ENCODE measurements around the gene MAST4. TPM values are rescaled to one million over a fixed set of nuclear protein-coding genes. Genes with fewer than 3 reads are reported as not detected.

MAST4 gene
- total RNA-seq, 2 donors from 2014 or later: 30.5 to 47.8 TPM

DNA sequence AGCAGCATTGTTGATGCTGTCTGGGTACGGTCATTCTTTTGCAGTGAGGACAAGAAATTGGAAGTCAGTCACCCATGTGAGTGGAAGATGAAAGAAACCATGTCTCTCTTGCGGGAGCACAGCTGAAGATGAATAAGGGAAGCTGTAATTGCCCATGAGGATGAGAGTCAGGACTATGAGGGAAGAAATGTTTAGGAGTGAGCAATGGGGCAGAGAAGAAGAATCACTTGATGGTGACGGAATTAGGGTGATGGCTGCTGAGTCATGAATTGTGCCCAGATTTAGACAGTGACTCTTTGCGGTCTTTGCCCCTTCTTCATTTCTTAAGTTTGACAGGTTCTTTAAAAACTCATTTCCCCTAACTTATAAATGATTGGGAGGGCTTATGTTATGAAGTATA lies 183.3 kb downstream of the MAST4 start:
- TF ChIP-seq, protein P1, sequence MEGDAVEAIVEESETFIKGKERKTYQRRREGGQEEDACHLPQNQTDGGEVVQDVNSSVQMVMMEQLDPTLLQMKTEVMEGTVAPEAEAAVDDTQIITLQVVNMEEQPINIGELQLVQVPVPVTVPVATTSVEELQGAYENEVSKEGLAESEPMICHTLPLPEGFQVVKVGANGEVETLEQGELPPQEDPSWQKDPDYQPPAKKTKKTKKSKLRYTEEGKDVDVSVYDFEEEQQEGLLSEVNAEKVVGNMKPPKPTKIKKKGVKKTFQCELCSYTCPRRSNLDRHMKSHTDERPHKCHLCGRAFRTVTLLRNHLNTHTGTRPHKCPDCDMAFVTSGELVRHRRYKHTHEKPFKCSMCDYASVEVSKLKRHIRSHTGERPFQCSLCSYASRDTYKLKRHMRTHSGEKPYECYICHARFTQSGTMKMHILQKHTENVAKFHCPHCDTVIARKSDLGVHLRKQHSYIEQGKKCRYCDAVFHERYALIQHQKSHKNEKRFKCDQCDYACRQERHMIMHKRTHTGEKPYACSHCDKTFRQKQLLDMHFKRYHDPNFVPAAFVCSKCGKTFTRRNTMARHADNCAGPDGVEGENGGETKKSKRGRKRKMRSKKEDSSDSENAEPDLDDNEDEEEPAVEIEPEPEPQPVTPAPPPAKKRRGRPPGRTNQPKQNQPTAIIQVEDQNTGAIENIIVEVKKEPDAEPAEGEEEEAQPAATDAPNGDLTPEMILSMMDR (IDR thresholded peaks at IDR 0.05): no peak
- no peak for DNase-seq (ENCODE audit: low spot score)
- H3K27me3 ChIP-seq (replicated peaks; ENCODE audit: insufficient read depth): no peaks in the 10 kb centered on the region
- H3K4me3 ChIP-seq: no peak overlapping the region
- H3K4me1 ChIP-seq (ENCODE audit: control insufficient read depth in 1 of 2, low read depth in 2 of 2): no peaks in the 10 kb centered on the region
- H3K27ac ChIP-seq: no peak overlapping the region
- H3K9me3 ChIP-seq: no peaks in the 10 kb centered on the region
- H3K36me3 ChIP-seq: no peaks in the 10 kb centered on the region
- ATAC-seq (ENCODE audit: insufficient number of reproducible peaks, low FRiP score, low read depth): no peak

DNA sequence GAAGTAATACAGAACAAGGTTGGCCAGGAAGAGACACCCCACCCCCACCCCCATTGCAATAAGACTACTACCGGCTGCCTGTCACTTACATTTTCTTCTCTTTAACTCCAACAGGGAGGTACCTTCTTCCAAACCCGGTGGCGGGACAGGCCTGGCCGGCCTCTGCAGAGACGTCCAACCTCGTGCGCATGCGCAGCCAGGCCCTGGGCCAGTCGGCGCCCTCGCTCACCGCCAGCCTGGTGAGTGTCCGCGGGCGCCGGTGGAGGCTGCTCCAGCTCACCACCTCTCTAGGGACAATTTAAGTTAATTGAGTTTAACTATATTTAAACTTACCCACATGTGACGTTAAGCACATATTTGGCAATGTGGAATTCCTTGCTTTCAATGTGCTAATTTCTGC lies 192.4 kb downstream of the MAST4 start:
- Histone ChIP-seq H3K27ac (no peak overlapping the region), H3K4me1 (ENCODE audit: control insufficient read depth in 1 of 2, low read depth in 2 of 2) (no peaks in the 10 kb centered on the region), H3K36me3 (no peaks in the 10 kb centered on the region), H3K9me3 (no peaks in the 10 kb centered on the region), H3K4me3 (no peak overlapping the region), H3K27me3 (replicated peaks; ENCODE audit: insufficient read depth) (no peaks in the 10 kb centered on the region)
- ATAC-seq (ENCODE audit: insufficient number of reproducible peaks, low FRiP score, low read depth): no peak
- no peak for DNase-seq (ENCODE audit: low spot score)
- TF ChIP-seq, protein P1 (IDR thresholded peaks at IDR 0.05): no peak

DNA sequence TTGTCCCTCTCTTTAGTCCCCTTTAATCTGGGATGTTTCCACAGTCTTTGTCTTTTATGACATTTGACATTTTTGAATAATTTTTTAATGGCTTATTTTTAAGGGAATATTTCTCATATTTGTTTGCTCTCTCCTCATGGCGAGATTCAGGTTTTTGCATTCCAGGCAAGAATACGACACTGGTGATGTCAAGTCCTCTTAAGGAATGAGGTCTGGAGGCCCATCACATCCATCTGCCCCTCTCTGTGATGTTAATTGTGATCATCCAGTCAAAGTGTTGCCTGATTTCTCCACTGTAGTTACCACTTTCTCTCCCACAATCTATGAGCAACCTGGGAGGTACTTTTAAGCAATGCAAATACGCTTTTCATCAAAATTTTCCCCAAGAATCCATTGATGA lies 193.2 kb downstream of the MAST4 start:
- Histone ChIP-seq H3K9me3 (no peaks in the 10 kb centered on the region), H3K27ac (no peak overlapping the region), H3K36me3 (no peaks in the 10 kb centered on the region), H3K4me1 (ENCODE audit: control insufficient read depth in 1 of 2, low read depth in 2 of 2) (no peaks in the 10 kb centered on the region), H3K27me3 (replicated peaks; ENCODE audit: insufficient read depth) (no peaks in the 10 kb centered on the region), H3K4me3 (no peak overlapping the region)
- no peak for DNase-seq (ENCODE audit: low spot score)
- ATAC-seq (ENCODE audit: insufficient number of reproducible peaks, low FRiP score, low read depth): no peak
- TF ChIP-seq, protein P1 (IDR thresholded peaks at IDR 0.05): no peak

DNA sequence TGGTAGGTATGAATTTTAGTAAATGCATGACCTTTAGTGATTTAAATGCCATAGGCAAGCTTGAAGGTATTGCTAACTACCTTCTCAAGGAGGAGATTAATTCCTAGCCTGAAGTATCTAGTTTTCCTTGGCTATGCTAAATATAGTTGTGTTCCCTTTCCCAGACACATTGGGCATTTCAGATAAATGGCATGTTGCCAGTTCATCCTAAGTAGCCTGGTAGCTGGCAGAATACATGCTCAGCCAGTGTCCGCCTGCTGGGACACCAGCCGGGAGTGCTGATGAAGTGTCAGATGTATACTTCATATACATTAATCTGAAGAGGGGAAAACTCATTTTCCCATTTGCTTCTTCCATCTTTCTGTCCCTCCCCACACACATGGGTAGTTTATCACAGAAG lies 196.9 kb downstream of the MAST4 start:
- Histone ChIP-seq H3K4me3 (no peak overlapping the region), H3K4me1 (ENCODE audit: control insufficient read depth in 1 of 2, low read depth in 2 of 2) (no peaks in the 10 kb centered on the region), H3K36me3 (no peaks in the 10 kb centered on the region), H3K27ac (no peak overlapping the region), H3K27me3 (replicated peaks; ENCODE audit: insufficient read depth) (no peaks in the 10 kb centered on the region), H3K9me3 (no peaks in the 10 kb centered on the region)
- TF ChIP-seq, protein P1 (IDR thresholded peaks at IDR 0.05): no peak
- no peak for DNase-seq (ENCODE audit: low spot score)
- no peak for ATAC-seq (ENCODE audit: insufficient number of reproducible peaks, low FRiP score, low read depth)

DNA sequence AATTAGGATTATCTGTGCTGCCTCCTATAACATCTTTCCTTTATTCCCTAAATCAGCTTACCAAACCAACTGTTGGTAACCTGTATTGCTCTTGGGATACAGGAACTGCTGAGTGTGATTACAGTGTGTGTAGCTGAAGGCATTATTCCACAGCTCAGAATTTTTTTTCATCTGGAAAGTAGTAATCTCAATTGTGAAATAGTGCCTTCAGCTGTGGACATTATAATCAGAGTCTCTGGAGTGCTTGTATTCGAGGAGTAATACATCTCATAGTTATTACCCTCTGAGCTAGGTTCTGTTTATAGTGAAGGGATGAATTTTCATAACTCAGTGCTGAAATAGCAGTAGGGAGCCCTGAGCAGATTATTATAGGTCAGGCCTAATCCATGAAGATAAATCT lies 199.5 kb downstream of the MAST4 start:
- TF ChIP-seq, protein P1 (IDR thresholded peaks at IDR 0.05): no peak

More for the DNA sequence above, 199.5 kb downstream of the MAST4 start:
- Histone ChIP-seq H3K27me3 (replicated peaks; ENCODE audit: insufficient read depth) (no peaks in the 10 kb centered on the region), H3K4me3 (no peak overlapping the region), H3K36me3 (no peaks in the 10 kb centered on the region), H3K4me1 (ENCODE audit: control insufficient read depth in 1 of 2, low read depth in 2 of 2) (no peaks in the 10 kb centered on the region), H3K9me3 (no peaks in the 10 kb centered on the region), H3K27ac (no peak overlapping the region)
- ATAC-seq (ENCODE audit: insufficient number of reproducible peaks, low FRiP score, low read depth) (no peak), DNase-seq (ENCODE audit: low spot score) (no peak)

All from thoracic aorta (tissue), 2 donors.